GM19468 (cell line): ENCODE data around the gene ENPP1.
"Not testable (repeated sequence)": the region's sequence is repeated elsewhere in the genome, so short reads cannot be mapped to it uniquely, and the experiment has no call there.

Experiments used
- ATAC-seq: cut with Tn5 transposase; IDR thresholded peaks from one replicate; pipeline ENCODE4 v1.9.1; 2021; ENCODE audit warnings: mild to moderate bottlenecking, moderate library complexity, moderate number of reproducible peaks; ENCODE audit not compliant: unreplicated experiment; ENCODE audit errors: extremely low read depth

ENPP1 gene

DNA sequence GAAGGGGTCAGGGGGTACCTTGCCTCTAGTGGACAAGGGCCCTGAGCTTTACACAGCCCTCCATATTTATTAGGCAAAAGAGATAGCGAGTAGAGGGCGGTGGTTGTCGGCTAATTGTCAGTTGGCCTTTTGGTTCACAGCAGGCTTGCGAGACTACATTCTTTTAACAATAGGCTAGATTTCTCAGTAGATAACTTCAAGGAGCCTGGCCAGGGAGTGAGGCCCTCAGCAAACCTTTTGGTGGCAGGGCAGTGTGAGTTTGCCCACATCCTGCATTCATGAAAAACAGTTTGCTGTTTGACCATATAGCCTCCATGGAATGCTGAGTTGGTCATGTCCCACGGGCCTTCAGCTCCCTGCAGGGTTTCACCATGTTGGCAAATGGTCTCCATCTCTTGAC is 51.8 kb downstream of the ENPP1 start:
- ATAC-seq = not testable (repeated sequence)

DNA sequence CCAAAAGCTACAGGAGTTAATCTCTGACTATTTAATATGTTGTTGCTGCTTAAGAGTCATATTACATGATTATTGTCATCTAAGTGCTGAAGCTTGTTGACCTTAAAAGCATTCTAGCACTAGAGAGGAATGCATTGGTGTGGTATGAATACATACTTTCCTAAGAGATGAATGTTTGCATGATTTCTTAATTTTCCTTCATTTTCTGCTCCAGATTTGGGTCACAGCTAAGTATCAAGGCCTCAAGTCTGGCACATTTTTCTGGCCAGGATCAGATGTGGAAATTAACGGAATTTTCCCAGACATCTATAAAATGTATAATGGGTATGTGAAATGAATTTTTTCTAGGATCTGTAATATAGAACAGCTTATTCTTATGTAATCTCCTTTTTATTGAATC is 53.6 kb downstream of the ENPP1 start:
- ATAC-seq = no peak

DNA sequence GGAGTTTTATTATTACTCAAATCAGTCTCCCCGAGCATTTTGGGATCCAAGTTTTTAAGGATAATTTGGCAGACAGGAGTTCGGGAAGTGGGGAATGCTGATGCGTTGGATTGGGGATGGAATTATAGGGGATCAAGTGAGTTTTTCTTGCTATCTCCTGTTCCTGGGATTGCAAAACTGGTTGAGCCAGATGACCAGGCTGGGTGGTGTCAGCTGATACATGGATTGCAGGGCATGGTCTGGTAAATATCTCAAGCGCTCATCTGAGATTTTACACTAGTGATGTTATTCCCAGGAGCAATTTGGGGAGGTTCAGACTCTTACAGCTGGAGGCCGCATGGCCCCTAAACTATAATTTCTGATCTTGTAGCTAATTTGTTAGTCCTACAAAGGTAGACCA is 54.7 kb downstream of the ENPP1 start:
- no peak for ATAC-seq

DNA sequence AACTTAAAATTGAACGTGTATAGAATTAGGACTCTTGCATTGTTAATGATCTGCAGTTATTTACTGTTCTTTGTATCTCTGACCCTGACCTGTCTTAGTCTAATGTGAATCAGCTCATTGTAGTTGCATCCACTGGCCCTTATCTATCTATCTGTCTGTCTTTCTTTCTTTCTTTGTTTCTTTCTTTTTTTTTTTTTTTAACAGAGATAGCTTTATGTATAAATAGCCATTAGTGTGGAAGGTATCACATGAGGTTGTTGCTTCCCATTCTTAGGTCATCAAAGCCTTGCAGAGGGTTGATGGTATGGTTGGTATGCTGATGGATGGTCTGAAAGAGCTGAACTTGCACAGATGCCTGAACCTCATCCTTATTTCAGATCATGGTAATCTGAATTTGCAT is 59.9 kb downstream of the ENPP1 start:
- no peak for ATAC-seq

DNA sequence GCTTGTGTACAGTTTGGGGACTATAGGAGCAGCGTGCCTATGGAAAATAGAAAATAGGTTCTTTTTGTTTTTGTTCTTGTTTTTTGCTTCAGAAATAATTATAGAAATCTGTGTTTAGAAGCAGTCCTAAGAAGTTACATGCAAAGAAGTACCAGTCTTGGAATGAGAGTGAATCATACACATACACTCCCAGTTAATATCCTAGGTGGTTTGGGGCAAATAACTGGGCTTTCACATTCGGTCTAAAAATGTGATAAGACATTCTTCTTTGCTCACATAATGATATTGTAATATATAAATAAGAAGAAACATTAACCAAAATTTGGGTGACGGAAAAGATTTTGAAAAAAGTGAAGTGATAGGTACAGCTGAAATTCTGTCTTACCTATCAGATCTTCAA is 61.0 kb downstream of the ENPP1 start:
- ATAC-seq = no peak

DNA sequence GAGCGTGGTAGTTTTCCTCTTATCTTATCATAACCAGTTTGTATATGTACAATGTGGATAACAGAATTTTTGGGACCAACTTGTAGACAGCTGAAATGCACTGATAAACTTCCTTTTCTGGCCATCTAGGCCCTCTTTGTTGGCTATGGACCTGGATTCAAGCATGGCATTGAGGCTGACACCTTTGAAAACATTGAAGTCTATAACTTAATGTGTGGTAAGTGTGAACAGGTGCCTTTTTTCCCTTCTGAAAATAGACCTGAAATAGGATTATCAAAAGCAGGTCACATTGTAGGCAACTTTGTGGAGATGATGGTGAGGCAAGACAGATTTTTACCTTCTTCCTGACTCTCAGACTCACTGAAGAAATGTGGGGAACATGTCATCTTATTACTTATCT is 67.8 kb downstream of the ENPP1 start:
- ATAC-seq = no peak

DNA sequence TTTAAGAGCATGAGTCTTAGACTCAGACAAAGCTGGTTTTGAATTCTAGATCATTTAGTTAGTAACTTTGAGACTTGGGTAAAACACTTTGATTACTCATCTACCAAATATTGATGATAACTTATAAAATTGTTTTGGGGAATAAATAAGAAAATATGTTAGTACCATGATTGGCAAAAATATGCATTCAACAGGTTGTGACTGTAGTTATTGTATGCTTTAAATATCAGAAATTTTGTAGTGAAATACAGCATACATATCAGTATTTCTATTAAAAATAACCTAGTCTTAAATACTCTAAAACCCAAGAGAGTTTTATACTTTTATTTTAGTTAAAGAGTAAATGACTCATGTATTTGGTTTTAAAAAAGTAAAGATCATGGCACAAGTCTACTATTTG is 68.7 kb downstream of the ENPP1 start:
- no peak for ATAC-seq

DNA sequence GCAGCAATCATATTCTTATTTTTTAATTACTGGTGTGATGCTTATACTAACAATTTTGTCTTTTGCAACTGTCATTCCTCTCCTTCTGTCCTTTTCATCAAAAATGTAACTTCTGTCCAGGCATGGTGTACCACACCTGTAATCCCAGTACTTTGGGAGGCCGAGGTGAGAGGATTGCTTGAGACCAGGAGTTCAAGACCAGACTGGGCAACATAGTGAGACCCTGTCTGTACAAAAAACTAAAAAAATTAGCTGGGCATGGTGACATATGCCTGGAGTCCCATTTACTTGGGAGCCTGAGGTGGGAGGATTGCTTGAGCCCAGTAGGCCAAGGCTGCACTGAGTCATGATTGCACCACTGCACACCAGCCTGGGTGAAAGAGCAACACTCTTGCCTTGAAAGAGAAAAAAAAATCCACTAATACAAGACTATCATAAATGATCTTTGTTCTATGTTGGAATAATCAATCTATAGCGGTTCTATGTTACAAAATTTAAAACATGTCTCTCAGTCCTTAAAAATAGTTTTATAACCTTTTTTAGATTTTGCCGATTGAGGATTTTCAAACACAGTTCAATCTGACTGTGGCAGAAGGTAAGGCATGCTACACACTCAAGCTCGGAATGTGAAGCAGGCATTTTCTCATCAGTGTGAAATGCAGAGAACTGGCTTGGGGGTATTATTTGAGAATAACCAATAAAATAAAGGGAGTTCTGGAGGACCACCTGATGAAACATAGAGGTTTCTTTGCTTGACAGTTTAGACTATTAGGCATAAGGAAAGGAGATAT is 70.4 kb downstream of the ENPP1 start:
- no peak for ATAC-seq

DNA sequence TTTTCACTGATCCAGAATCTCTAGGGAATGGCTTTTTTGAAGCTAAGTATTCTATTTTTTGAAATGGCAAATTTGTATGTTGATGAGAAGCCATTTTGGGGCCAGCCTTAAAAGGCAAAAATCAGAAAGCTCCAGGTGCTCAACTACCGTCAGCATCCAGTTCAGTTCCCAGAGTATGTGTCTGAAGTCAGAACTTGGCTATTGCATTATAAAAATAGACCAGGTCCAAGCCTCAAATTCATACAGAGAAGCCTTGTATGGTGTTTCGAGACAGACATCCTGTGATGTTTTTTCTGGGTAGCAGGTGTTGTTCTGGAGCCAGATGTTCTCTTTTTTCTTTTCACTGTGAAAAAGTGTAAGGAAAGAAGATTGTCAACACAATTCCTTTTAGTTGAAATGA is 75.2 kb downstream of the ENPP1 start:
- no peak for ATAC-seq

DNA sequence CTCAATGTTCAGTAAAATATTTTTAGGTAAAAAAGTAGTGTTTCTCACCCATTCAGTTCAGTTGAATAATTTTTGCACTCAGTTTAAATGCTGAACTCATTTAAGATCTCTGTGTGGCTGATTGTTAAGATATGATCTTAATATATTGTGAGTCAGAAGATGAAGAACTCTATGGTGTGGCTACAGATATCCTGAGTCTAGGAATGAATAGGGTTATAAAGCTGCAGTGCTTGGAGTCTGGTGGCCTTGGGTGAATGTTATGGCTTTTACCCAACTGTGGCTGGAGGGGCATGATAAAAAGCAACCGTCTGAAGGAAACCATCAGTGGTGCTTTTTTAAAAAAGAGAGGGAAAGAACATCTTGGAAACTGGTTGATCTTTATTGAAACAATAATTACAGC is 77.4 kb downstream of the ENPP1 start:
- no peak for ATAC-seq

DNA sequence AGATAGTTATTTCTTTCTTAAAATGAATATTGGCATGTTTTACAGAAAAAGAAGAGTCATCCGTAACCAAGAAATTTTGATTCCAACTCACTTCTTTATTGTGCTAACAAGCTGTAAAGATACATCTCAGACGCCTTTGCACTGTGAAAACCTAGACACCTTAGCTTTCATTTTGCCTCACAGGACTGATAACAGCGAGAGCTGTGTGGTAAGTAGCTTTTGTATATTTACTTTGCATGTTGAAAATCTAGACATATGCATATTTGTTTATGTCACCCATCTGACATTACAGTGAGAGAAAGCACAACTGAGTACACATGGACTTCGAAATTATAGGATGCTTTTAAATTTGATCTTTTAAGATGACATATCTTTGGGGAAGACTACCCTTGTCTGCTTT is 78.7 kb downstream of the ENPP1 start:
- ATAC-seq = no peak

DNA sequence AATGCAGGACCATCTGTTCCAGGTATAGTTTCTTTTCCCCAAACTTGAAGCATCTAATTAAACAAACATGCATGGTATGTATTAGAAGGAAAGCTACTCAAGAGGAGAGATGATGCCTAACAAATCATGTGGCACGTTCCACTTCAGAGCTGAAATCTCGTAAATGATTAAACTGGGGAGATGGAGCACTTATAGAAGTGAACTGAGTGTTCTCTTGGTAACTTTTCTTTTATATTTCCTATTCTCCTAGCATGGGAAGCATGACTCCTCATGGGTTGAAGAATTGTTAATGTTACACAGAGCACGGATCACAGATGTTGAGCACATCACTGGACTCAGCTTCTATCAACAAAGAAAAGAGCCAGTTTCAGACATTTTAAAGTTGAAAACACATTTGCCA is 82.3 kb downstream of the ENPP1 start:
- ATAC-seq = no peak

DNA sequence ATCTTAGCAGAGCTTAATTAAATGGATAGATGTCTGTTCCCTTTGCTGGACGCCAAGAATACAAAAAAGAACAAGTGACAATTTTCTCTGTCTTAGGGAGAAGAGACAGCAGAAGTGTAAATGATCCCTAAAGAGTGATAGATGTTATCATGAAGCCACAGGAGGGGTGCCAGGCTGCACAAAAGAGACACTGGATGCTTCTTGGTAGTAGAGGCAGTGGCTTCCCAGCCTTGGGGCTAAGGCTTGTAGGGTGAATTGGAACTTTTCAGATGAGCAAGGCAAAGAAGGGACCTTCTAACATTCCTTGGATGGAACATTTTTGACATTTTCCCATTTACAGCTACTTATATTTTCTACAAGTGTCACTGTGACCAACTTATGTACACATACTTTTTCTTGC is 85.4 kb downstream of the ENPP1 start:
- no peak for ATAC-seq

DNA sequence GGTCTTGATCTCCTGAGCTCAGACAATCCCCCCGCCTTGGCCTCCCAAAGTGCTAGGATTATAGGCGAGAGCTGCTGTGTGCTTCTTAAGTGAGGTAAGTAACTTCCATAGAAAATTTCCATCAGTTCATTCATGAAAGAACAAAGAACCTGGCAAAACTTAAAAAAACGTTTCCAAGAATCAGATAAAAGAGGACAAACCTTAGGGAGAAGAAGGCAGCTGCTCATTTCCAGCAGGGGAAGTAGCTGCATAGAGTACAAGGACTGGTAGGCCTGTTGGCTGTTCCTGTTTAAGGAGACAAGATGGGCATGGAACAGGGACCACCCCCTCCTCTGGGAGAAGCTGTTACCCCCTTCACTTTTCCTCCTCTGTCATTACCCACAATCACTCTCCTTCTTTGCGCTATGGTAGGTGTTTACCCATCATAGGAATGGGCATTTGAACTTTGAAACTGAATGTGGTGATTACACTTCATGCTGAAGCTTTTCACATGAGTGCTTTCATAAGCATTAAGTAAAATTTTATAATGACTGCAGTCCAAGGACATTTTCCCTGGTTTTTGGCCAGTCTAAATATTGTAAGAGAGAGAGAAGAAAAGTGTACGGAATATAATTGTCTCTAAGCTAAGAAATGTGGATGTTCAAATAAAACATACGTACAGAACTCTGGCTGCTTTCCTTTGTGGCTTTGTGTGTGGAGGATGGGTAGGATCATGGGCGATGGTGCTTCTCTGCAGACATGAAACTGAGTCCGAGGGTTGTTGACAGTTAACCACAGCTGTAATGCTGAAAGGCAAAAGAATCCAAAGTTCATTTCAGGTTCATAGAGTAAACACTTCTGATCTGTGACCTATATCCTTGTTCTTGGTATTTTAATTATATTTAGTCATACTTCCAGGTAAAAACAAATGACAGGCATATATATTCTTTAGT is 86.9 kb downstream of the ENPP1 start:
- no peak for ATAC-seq

DNA sequence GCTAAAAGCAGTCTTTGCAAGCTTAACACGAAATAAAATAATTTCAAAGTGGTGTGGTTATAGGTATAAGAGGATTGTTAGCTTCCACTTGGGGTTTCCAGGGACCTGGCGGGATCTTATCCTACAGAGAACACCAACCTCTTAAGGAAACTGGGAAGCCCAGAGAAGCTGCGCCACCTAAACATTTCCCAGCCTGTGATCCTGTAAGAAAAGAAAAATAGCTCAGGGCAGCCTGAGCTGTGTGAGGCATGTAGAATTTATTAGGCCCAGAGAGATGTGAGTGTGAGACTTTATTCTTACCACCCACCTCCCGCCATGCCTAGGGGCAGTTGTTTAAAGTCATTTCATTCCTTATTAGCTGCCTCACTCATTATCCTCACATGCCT is 89.2 kb downstream of the ENPP1 start:
- ATAC-seq = no peak

DNA sequence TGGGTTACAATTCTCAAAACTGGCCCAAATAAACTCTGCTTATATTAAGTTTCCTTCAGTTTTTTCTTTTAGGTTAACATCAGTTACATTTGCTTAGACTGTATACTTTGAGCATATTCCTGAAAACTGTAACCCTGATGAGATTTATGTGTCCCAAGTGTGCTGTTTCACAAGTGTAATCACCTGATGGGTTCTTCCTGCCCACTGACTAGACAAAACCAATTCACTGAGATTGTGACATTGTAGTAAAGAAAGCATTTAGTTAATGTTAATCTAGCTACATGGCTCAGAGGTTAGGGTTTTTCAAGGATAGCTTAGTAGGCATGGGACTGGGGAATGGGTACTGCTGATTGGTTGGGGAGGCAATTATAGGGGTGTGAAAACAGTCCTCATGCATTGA is 89.8 kb downstream of the ENPP1 start:
- ATAC-seq = no peak

DNA sequence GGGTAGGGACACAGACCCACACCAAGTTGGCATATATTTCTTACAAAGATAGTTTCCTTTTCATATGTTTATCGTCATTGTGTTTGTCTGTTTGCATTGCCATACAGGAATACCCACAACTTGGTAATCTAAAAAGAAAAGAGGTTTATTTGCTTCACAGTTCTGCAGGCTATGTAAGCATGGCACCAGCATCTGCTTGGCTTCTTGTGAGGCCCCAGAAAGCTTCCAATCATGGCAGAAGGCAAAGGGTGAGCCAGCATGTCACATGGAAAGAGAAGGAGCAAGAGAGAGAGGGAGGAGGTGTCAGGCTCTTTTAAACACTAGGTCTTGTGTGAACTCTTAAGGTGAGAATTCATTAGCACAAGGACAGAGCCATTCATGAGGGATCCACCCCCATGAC is 90.9 kb downstream of the ENPP1 start:
- no peak for ATAC-seq

DNA sequence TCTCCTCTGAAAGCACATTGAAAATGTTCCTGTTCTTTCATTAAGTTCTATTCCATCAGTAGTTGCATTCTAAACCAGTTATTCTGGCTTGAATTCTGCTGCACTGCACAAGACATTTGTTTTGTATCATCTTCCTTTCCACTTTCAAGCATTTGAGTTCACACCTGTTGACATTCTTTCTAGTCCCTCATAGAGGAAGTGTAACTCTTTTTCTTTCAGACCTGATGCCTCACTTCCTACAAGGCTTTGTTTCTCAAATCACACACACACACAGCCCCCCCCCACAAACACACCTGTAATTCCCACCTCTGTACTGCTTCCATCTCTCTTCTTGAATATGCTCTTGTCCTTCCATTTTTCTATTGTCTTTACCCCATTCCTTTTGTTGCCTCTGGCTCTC is 92.4 kb downstream of the ENPP1 start:
- ATAC-seq = no peak

DNA sequence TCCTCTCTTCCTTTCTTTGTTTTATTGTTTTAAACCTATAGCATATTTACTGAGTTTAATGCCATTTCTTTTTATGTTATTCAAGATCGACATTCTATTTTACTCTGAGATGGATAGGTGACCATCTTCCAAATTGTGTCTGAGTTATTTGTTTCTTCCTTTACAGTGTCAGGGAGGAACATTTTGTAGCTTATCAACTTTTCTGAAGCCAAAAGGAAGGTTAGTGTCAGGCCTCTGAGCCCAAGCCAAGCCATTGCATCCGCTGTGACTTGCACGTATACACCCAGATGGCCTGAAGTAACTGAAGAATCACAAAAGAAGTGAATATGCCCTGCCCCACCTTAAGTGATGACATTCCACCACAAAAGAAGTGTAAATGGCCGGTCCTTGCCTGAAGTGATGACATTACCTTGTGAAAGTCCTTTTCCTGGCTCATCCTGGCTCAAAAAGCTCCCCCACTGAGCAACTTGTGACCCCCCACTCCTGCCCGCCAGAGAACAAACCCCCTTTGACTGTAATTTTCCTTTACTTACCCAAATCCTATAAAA is 93.6 kb downstream of the ENPP1 start:
- ATAC-seq = not testable (repeated sequence)

DNA sequence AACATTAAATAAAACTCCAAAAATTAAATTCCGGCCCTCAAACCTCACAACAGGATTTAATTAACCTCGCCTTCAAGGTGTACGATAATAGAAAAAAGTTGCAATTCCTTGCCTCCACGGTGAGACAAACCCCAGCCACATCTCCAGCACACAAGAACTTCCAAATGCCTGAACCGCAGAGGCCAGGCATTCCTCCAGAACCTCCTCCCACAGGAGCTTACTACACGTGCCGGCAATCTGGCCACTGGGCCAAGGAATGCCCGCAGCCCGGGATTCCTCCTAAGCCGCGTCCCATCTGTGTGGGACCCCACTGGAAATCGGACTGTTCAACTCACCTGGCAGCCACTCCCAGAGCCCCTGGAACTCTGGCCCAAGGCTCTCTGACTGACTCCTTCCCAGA is 95.9 kb downstream of the ENPP1 start:
- ATAC-seq = not testable (repeated sequence)

DNA sequence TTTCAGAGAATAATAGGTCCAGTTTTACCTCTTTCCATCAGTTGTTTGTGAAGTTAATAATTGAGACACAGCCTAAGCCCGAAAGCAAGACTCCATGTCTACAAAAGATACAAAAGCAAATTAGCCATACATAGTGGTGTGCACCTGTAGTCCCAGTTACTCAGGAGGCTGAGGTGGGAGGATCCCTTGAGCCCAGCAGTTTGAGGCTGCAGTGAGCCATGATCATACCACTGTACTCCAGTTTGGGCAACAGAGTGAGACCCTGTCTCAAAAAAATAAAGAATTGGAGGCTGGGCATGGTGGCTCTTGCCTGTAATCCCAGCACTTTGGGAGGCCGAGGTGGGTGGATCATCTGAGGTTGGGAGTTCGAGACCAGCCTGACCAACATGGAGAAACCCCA is 101.0 kb downstream of the ENPP1 start:
- ATAC-seq = not testable (repeated sequence)
